ENCODE results near the gene PCBP3. TPM values are rescaled to one million over a fixed set of nuclear protein-coding genes. Genes with fewer than 3 reads are reported as not detected.

The PCBP3 gene
- total and polyA plus RNA-seq, 2 of the 13 experiments (the other 11 are each of a cell fraction or from before 2014, with no cell fraction given), result not detected

DNA sequence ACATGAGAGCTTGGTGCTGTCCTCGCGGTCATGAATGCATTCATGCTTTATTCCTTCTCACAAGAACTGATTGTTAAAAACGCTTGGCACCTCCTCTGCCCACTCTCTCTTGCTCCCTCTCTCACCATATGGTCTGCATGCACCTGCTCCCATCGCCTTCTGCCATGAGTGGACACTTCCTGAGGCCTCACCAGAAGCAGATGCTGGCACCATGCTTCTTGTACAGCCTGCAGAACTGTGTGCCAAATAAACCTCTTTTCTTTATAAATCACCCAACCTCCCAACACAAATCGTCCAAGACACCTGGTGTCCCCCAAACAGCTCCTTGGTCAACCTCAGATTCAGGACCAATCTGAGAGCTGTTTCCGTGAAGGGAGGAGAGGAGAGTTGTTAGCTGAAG is 43.3 kb upstream of the PCBP3 start:
- Histone ChIP-seq H3K9ac (ENCODE audit: insufficient read depth, low read depth, low read length) (no peak overlapping the region), H4K20me1 (ENCODE audit: insufficient read depth, low read length) (no peaks in the 10 kb centered on the region), H3K4me2 (ENCODE audit: low read depth, low read length) (no peak overlapping the region), H3K36me3 (replicated peaks in 1 of 2; ENCODE audit: control insufficient read depth in 1 of 2, insufficient read depth in 2 of 2, low read length in 2 of 2) (no peaks in the 10 kb centered on the region), H3K79me2 (ENCODE audit: insufficient read depth, low read length) (no peaks in the 10 kb centered on the region), H3K4me3 (replicated peaks in 1 of 3; ENCODE audit: insufficient read depth in 1 of 3, low read depth in 2 of 3, low read length in 3 of 3) (no peak overlapping the region), H3K9me3 (ENCODE audit: low read length) (peaks cover 7% of the 10 kb centered on the region; the same call in 1 of the 2 replicates), H3K27ac (ENCODE audit: extremely low read length, insufficient read depth, low read length) (no peak overlapping the region), H3K27me3 (ENCODE audit: control insufficient read depth in 1 of 2, insufficient read depth in 2 of 2, low read length in 2 of 2) (no peaks in the 10 kb centered on the region; a peak in 2 of 5 replicates), H2AFZ (ENCODE audit: low read length) (no peak overlapping the region), H3K4me1 (ENCODE audit: insufficient read depth, low read length) (no peaks in the 10 kb centered on the region)
- intact Hi-C loops (cut with micrococcal nuclease; ENCODE audit: unreplicated experiment) (no loop called here), in situ Hi-C loops (cut with HindIII; ENCODE audit: extremely low pct_ligation_motif_present, low pct_unique_long_range_greater_than_20kb) (no loop called here)
- CTCF ChIA-PET (ENCODE audit: low intra/inter-chr PET ratio, low total read pairs), result no interaction called here
- 31% methylated on average over 6 of the region's 6 CpGs for WGBS (ENCODE audit: low lambda C conversion rate)
- POLR2A ChIA-PET, result interaction anchor here (0.9 kb wide), 1 partner anchor 44 kb away, joined by 3 read pairs; no protein-coding TSS in a partner anchor
- no peak for DNase-seq (ENCODE audit: low spot score)
- TF ChIP-seq RXRB (CRISPR knock-in tag; IDR thresholded peaks at IDR 0.05; ENCODE audit: borderline replicate concordance) (no peak), TIGD3 (CRISPR knock-in tag; IDR thresholded peaks at IDR 0.05; ENCODE audit: borderline replicate concordance) (no peak), NFATC3 (CRISPR knock-in tag; IDR thresholded peaks at IDR 0.05) (no peak), MIER2 (CRISPR knock-in tag; IDR thresholded peaks at IDR 0.05) (no peak), ZNF569 (CRISPR knock-in tag; IDR thresholded peaks at IDR 0.05; ENCODE audit: borderline replicate concordance) (no peak), ZSCAN22 (CRISPR knock-in tag; IDR thresholded peaks at IDR 0.05) (no peak), ZBTB38 (CRISPR knock-in tag; IDR thresholded peaks at IDR 0.05) (no peak), PHF21A (CRISPR knock-in tag; IDR thresholded peaks at IDR 0.05) (no peak), KLF15 (CRISPR knock-in tag; IDR thresholded peaks at IDR 0.05; ENCODE audit: borderline replicate concordance) (no peak), MZF1 (CRISPR knock-in tag; IDR thresholded peaks at IDR 0.05; ENCODE audit: borderline replicate concordance) (no peak), ZNF597 (CRISPR knock-in tag; IDR thresholded peaks at IDR 0.05) (no peak), MEIS1 (CRISPR knock-in tag; IDR thresholded peaks at IDR 0.05; ENCODE audit: borderline replicate concordance) (no peak), THAP9 (CRISPR knock-in tag; IDR thresholded peaks at IDR 0.05; ENCODE audit: borderline replicate concordance) (no peak)
- TF ChIP-seq, protein P1, sequence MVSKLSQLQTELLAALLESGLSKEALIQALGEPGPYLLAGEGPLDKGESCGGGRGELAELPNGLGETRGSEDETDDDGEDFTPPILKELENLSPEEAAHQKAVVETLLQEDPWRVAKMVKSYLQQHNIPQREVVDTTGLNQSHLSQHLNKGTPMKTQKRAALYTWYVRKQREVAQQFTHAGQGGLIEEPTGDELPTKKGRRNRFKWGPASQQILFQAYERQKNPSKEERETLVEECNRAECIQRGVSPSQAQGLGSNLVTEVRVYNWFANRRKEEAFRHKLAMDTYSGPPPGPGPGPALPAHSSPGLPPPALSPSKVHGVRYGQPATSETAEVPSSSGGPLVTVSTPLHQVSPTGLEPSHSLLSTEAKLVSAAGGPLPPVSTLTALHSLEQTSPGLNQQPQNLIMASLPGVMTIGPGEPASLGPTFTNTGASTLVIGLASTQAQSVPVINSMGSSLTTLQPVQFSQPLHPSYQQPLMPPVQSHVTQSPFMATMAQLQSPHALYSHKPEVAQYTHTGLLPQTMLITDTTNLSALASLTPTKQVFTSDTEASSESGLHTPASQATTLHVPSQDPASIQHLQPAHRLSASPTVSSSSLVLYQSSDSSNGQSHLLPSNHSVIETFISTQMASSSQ (IDR thresholded peaks at IDR 0.05; ENCODE audit: low read depth), result no peak
- TF ChIP-seq, protein P1 (CRISPR knock-in tag; IDR thresholded peaks at IDR 0.05; ENCODE audit: borderline replicate concordance), result no peak
- no TSS peak for BruUV-seq (replicated peaks)
- no peak for ATAC-seq
- FAIRE-seq, result no peak

All from HepG2 (cell line).